Testis (tissue), 2 donors: ENCODE results near the gene ZNF784.

ENCODE experiments used
- CTCF ChIP-seq, 3 experiments: fragments of 450-650 bp in 2 of 3; fragments of 200-600 bp in 1 of 3; sonication (generic) in 1 of 3; IDR thresholded peaks; one replicate each; pipeline ENCODE4 v1.5.1; 2016 to 2019; ENCODE audit warnings: antibody characterized with exemption in 3 of 3, mild to moderate bottlenecking in 2 of 3, moderate library complexity in 1 of 3
- POLR2A ChIP-seq: fragments of 450-650 bp; IDR thresholded peaks from one replicate; pipeline ENCODE4 v1.6.1; 2017; ENCODE audit warnings: antibody characterized with exemption, mild to moderate bottlenecking, moderate library complexity

GRCh38 chr19:55635334-55635717 lies 11.0 kb upstream of the ZNF784 start:
- TF ChIP-seq POLR2A (no peak), CTCF (IDR thresholded peaks at IDR 0.05) (no peak)
